ENCODE results near the gene LECT2.
A peak's percentile ranks its signal among the peaks of the same experiment; 100 is the strongest.

The LECT2 gene

GRCh38 chr5:135978212-135978631 lies 23.4 kb upstream of the LECT2 start:
- DNase-seq (ENCODE audit: low read depth in 2 of 2): no peak

GRCh38 chr5:135977375-135977928 lies 22.7 kb upstream of the LECT2 start:
- DNase-seq (ENCODE audit: low read depth in 2 of 2): peak; percentile 13 to 49

GRCh38 chr5:135976216-135976615 lies 21.4 kb upstream of the LECT2 start:
- DNase-seq (ENCODE audit: low read depth in 2 of 2): no peak

GRCh38 chr5:135975122-135975521 lies 20.3 kb upstream of the LECT2 start:
- DNase-seq (ENCODE audit: low read depth in 2 of 2): no peak

GRCh38 chr5:135974021-135974600 lies 19.3 kb upstream of the LECT2 start:
- DNase-seq (ENCODE audit: low read depth in 2 of 2): no peak

- DNase-seq (ENCODE audit: low read depth in 2 of 2): no peak
Measured at GRCh38 chr5:135973323-135974020, 18.7 kb upstream of the LECT2 start.

GRCh38 chr5:135971701-135972100 lies 16.9 kb upstream of the LECT2 start:
- DNase-seq (ENCODE audit: low read depth in 2 of 2): no peak

- no peak for DNase-seq (ENCODE audit: low read depth in 2 of 2)
Measured at GRCh38 chr5:135966790-135967189, 12.0 kb upstream of the LECT2 start.

- DNase-seq (ENCODE audit: low read depth in 2 of 2): no peak
Measured at GRCh38 chr5:135966165-135966564, 11.4 kb upstream of the LECT2 start.

GRCh38 chr5:135965504-135965903 lies 10.7 kb upstream of the LECT2 start:
- DNase-seq (ENCODE audit: low read depth in 2 of 2): no peak

GRCh38 chr5:135964670-135965320 lies 10.0 kb upstream of the LECT2 start:
- no peak for DNase-seq (ENCODE audit: low read depth in 2 of 2)

GRCh38 chr5:135955525-135955924 lies 742 bp upstream of the LECT2 start:
- no peak for DNase-seq (ENCODE audit: low read depth in 2 of 2)

GRCh38 chr5:135953850-135954249 lies 933 bp downstream of the LECT2 start:
- no peak for DNase-seq (ENCODE audit: low read depth in 2 of 2)

- no peak for DNase-seq (ENCODE audit: low read depth in 2 of 2)
Measured at GRCh38 chr5:135952683-135953082, 2.1 kb downstream of the LECT2 start.

- DNase-seq (ENCODE audit: low read depth in 2 of 2): no peak
Measured at GRCh38 chr5:135951807-135952206, 3.0 kb downstream of the LECT2 start.

GRCh38 chr5:135951257-135951656 lies 3.5 kb downstream of the LECT2 start:
- DNase-seq (ENCODE audit: low read depth in 2 of 2): no peak

GRCh38 chr5:135950611-135951010 lies 4.2 kb downstream of the LECT2 start:
- no peak for DNase-seq (ENCODE audit: low read depth in 2 of 2)

- peak in 1 of 2 donors; percentile 12 for DNase-seq (ENCODE audit: low read depth in 2 of 2)
Measured at GRCh38 chr5:135944967-135945560, 9.7 kb downstream of the LECT2 start.

- no peak for DNase-seq (ENCODE audit: low read depth in 2 of 2)
Measured at GRCh38 chr5:135944564-135944963, 10.2 kb downstream of the LECT2 start.

- DNase-seq (ENCODE audit: low read depth in 2 of 2): no peak
Measured at GRCh38 chr5:135942202-135942771, 12.5 kb downstream of the LECT2 start.

- no peak for DNase-seq (ENCODE audit: low read depth in 2 of 2)
Measured at GRCh38 chr5:135941711-135942110, 13.1 kb downstream of the LECT2 start.

Measured in stimulated activated CD4-positive, alpha-beta T cell treated with anti-CD3 and anti-CD28 coated beads, Interleukin-15, amount 100 ng/mL, for 48 hours (primary cell).